GM12878 (cell line): Measurements from ENCODE around the gene ZNF860. TPM values are rescaled to one million over a fixed set of nuclear protein-coding genes. Genes with fewer than 3 reads are reported as not detected.

Experiments used
- ATAC-seq: fragments of 200-7000 bp; cut with Tn5 transposase; 3 replicates; pipeline ENCODE4 v1.9.1; 2020; ENCODE audit warnings: mild to moderate bottlenecking, moderate library complexity
- BruUV-seq: library from RNA; stranded (reverse); fragments of 400-500 nt; replicated peaks from 2 replicates; lab custom pipeline; 2021; lab: Mats Ljungman, UMichigan
- CTCF ChIA-PET: fragments of 300-600 bp; sonication (Branson Sonifier 250); formaldehyde crosslinking; extraction: SDS; loops from one replicate; lab custom pipeline; 2021; ENCODE audit warnings: inconsistent platforms; lab: Yijun Ruan, JAX
- POLR2A ChIA-PET: fragments of 350-600 bp; formaldehyde crosslinking; extraction: SDS; loops from one replicate; lab custom pipeline; 2021; ENCODE audit warnings: inconsistent platforms; lab: Charles Lee
- RAD21 ChIA-PET: fragments of 300-600 bp; sonication (Branson Sonifier 250); formaldehyde crosslinking; loops from one replicate; lab custom pipeline; 2023; ENCODE audit warnings: antibody characterized with exemption; ENCODE audit not compliant: unreplicated experiment; lab: Charles Lee
- SMC1A ChIA-PET: fragments of 300-600 bp; sonication (Branson Sonifier 250); formaldehyde crosslinking; loops from one replicate; lab custom pipeline; 2023; ENCODE audit not compliant: unreplicated experiment, uncharacterized antibody; lab: Charles Lee
- DNase-seq: peaks from one replicate; pipeline ENCODE4 v3.0.0-alpha.2; 2011; ENCODE audit warnings: low read depth, low spot score
- FAIRE-seq: peaks from 3 replicates; lab custom pipeline; 2011; peaks lifted over from hg19 to GRCh38; lab: Jason Lieb, UNC
- H2AFZ ChIP-seq: 2 replicates; pipeline ENCODE4 v1.6.0; 2011; ENCODE audit warnings: low read depth, low read length, control low read depth; ENCODE audit not compliant: control insufficient read depth
- H3K27ac ChIP-seq: 2 replicates; pipeline ENCODE4 v1.5.1; 2011; ENCODE audit warnings: control low read depth; ENCODE audit not compliant: control insufficient read depth, insufficient read depth
- H3K27me3 ChIP-seq, 2 experiments: replicated peaks in 1 of 2; 2 replicates each; pipeline versions ENCODE4 v1.6.0 to v1.6.1; 2011; ENCODE audit warnings: low read length in 1 of 2; ENCODE audit not compliant: control insufficient read depth in 2 of 2, insufficient read depth in 2 of 2
- H3K36me3 ChIP-seq, 2 experiments: 2 replicates each; pipeline ENCODE4 v1.5.1; 2011; ENCODE audit warnings: low read length in 1 of 2; ENCODE audit not compliant: control insufficient read depth in 2 of 2, insufficient read depth in 2 of 2
- H3K4me1 ChIP-seq: 2 replicates; pipeline ENCODE4 v1.6.1; 2011; ENCODE audit warnings: mild to moderate bottlenecking, low read length, moderate library complexity, mixed read lengths; ENCODE audit not compliant: control insufficient read depth, insufficient read depth
- H3K4me2 ChIP-seq: 2 replicates; pipeline ENCODE4 v1.6.0; 2011; ENCODE audit warnings: control low read depth; ENCODE audit not compliant: control insufficient read depth, insufficient read depth
- H3K4me3 ChIP-seq: fragments of 200-600 bp; sonication (generic); 2 replicates; pipeline ENCODE4 v1.5.1; 2016
- H3K79me2 ChIP-seq: 2 replicates; pipeline ENCODE4 v1.6.0; 2011; ENCODE audit warnings: low read length; ENCODE audit not compliant: control insufficient read depth, insufficient read depth
- H3K9ac ChIP-seq: 2 replicates; pipeline ENCODE4 v1.8.0; 2011; ENCODE audit warnings: low read length, control low read depth, mixed read lengths; ENCODE audit not compliant: control insufficient read depth, insufficient read depth
- H3K9me3 ChIP-seq: replicated peaks from 3 replicates; pipeline ENCODE4 v1.5.1; 2011; ENCODE audit warnings: mild to moderate bottlenecking, low read length; ENCODE audit not compliant: control insufficient read depth, insufficient read depth
- H4K20me1 ChIP-seq: 2 replicates; pipeline ENCODE4 v1.6.0; 2011; ENCODE audit not compliant: control insufficient read depth, insufficient read depth
- BMI1 ChIP-seq: fragments of 450-650 bp; IDR thresholded peaks from 2 replicates; pipeline ENCODE4 v1.6.1; 2016; ENCODE audit warnings: mild to moderate bottlenecking, moderate library complexity, borderline replicate concordance
- CHD1 ChIP-seq: IDR thresholded peaks from 2 replicates; pipeline ENCODE4 v1.6.1; 2012; ENCODE audit warnings: low read depth, low read length, improper control_type of control experiment
- CHD2 ChIP-seq: IDR thresholded peaks from 2 replicates; pipeline ENCODE4 v1.6.1; 2011; ENCODE audit warnings: low read depth, low read length, improper control_type of control experiment, borderline replicate concordance
- EGR1 ChIP-seq, 2 experiments: IDR thresholded peaks; 1 replicate in 1 of 2; 2 replicates in 1 of 2; pipeline ENCODE4 v1.6.1; 2011 to 2012; ENCODE audit warnings: low read depth in 2 of 2, low read length in 2 of 2, borderline replicate concordance in 1 of 2, mild to moderate bottlenecking in 1 of 2, moderate library complexity in 1 of 2
- MTA3 ChIP-seq: IDR thresholded peaks from 2 replicates; pipeline ENCODE4 v1.6.1; 2012; ENCODE audit warnings: low read length, inconsistent platforms, borderline replicate concordance
- NFIC ChIP-seq: IDR thresholded peaks from 2 replicates; pipeline ENCODE4 v1.6.1; 2012; ENCODE audit warnings: low read depth, mild to moderate bottlenecking, inconsistent platforms, low read length, moderate library complexity
- NRF1 ChIP-seq: conservative IDR thresholded peaks from 2 replicates; pipeline ENCODE4 v1.6.1; 2011; ENCODE audit warnings: mild to moderate bottlenecking, low read depth, low read length, improper control_type of control experiment
- PAX5 ChIP-seq: IDR thresholded peaks from 2 replicates; pipeline ENCODE4 v1.6.1; 2011; ENCODE audit warnings: low read depth, low read length, borderline replicate concordance
- RFX5 ChIP-seq: IDR thresholded peaks from 2 replicates; pipeline ENCODE4 v1.6.1; 2011; ENCODE audit warnings: low read depth, low read length, improper control_type of control experiment
- SIX5 ChIP-seq: IDR thresholded peaks from 2 replicates; pipeline ENCODE4 v1.6.1; 2011; ENCODE audit warnings: mild to moderate bottlenecking, low read depth, low read length, moderate library complexity; ENCODE audit not compliant: severe bottlenecking
- TCF7 ChIP-seq: IDR thresholded peaks from 2 replicates; pipeline ENCODE4 v1.6.1; 2014; ENCODE audit warnings: antibody characterized with exemption, borderline replicate concordance
- USF2 ChIP-seq: IDR thresholded peaks from 2 replicates; pipeline ENCODE4 v1.6.1; 2011; ENCODE audit warnings: low read depth, low read length, improper control_type of control experiment, borderline replicate concordance
- ZNF24 ChIP-seq: fragments of 450-650 bp; IDR thresholded peaks from 2 replicates; pipeline ENCODE4 v1.6.1; 2017; ENCODE audit warnings: antibody characterized with exemption, mild to moderate bottlenecking
- WGBS: methylation state at CpG from one replicate; pipeline ENCODE4 v1.1.6; 2016; ENCODE audit warnings: low lambda C conversion rate; ENCODE audit not compliant: insufficient replicate concordance, insufficient coverage; ENCODE audit errors: missing lambda C conversion rate; 5-methylcytosine and 5-hydroxymethylcytosine counted together
- in situ Hi-C: fragments of 300-500 bp; cut with MboI; formaldehyde crosslinking; loops from 9 replicates; pipeline ENCODE4 v1.14.3; 2018; ENCODE audit warnings: mixed read lengths
- intact Hi-C: fragments of 100-400 bp; cut with micrococcal nuclease; formaldehyde crosslinking; loops from one replicate; pipeline ENCODE4 v1.14.2; 2022; ENCODE audit not compliant: unreplicated experiment
- polyA plus RNA-seq, 11 experiments: library from polyadenylated mRNA; depleted of rRNA in 4 of 11; unstranded in 6 of 11; stranded (reverse) in 5 of 11; fragments of >200 nt; fragmentation: Nextera tagmentation in 4 of 11; fragmentation: Illumina TruSeq in 1 of 11; extraction: Ambion mirVana in 4 of 11; extraction: Trizol in 1 of 11; gene quantifications; 1 replicate in 1 of 11; 2 replicates in 10 of 11; pipeline versions ENCODE4 v1.2.1 to v1.2.3, GENCODE V29; 2011 to 2016; ENCODE audit warnings: inconsistent platforms in 2 of 11, missing spikeins in 2 of 11, low read depth in 1 of 11
- total RNA-seq, 4 experiments: library from RNA; depleted of rRNA in 3 of 4; stranded (reverse); fragments of >200 nt in 3 of 4; fragmentation: Illumina TruSeq in 1 of 4; extraction: Trizol in 1 of 4; gene quantifications; 2 replicates each; pipeline versions ENCODE4 v1.2.1 to v1.2.3, GENCODE V29; 2013 to 2021
- TF ChIP-seq, protein P1 (sequence below): fragments of 450-650 bp; IDR thresholded peaks from 2 replicates; pipeline ENCODE4 v1.6.1; 2016; ENCODE audit warnings: mild to moderate bottlenecking

The ZNF860 gene
- total and polyA plus RNA-seq, 10 of the 15 experiments (the other 5 are each of a cell fraction or from before 2014, with no cell fraction given): not detected

DNA sequence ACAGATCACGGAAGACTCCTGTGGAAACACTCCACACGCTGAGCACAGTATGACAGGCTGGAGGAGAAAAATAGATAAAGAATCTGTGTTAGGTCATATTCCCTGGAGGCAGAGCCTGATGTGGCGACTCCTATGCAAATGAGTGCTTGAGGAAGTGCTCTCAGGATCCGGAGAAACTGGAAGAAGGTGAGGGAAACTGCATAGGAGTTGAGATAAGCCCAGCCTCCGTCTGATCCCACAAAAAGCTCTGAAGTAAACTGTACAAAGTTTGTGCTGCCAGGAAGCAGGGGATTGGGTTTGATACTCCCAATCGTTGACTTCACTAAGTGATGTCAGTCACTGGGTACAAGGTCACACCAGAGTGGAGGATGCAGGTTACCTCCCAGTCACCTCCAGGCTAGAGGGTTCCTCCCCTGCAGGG lies 33.9 kb upstream of the ZNF860 start:
- Histone ChIP-seq H3K4me3 (no peak overlapping the region), H3K9ac (no peak overlapping the region), H3K79me2 (no peaks in the 10 kb centered on the region), H3K27me3 (peaks cover 0 to 5% of the 10 kb centered on the region in 2 experiments; a peak in 2 of 4 replicates), H3K4me2 (no peak overlapping the region), H3K4me1 (peaks cover 8% of the 10 kb centered on the region), H3K27ac (no peak overlapping the region), H3K9me3 (no peaks in the 10 kb centered on the region; the same call in 1 of the 3 replicates), H4K20me1 (no peaks in the 10 kb centered on the region; the same call in 1 of the 2 replicates), H3K36me3 (no peaks in the 10 kb centered on the region), H2AFZ (no peak overlapping the region)
- POLR2A ChIA-PET: no interaction called here
- ATAC-seq (no peak), DNase-seq (no peak), FAIRE-seq (no peak)
- WGBS: 6% methylated on average over 6 of the region's 6 CpGs
- RAD21 ChIA-PET: no interaction called here
- no TSS peak for BruUV-seq
- TF ChIP-seq NRF1 (no peak), MTA3 (no peak), RFX5 (no peak), USF2 (no peak), EGR1 (IDR thresholded peaks at IDR 0.05; ENCODE audit: borderline replicate concordance in 1 of 2, low read depth in 2 of 2, low read length in 2 of 2) (no peak), PAX5 (no peak), ZNF24 (no peak), TCF7 (no peak), CHD2 (no peak), NFIC (no peak), BMI1 (no peak), CHD1 (no peak), SIX5 (no peak)
- TF ChIP-seq, protein P1, sequence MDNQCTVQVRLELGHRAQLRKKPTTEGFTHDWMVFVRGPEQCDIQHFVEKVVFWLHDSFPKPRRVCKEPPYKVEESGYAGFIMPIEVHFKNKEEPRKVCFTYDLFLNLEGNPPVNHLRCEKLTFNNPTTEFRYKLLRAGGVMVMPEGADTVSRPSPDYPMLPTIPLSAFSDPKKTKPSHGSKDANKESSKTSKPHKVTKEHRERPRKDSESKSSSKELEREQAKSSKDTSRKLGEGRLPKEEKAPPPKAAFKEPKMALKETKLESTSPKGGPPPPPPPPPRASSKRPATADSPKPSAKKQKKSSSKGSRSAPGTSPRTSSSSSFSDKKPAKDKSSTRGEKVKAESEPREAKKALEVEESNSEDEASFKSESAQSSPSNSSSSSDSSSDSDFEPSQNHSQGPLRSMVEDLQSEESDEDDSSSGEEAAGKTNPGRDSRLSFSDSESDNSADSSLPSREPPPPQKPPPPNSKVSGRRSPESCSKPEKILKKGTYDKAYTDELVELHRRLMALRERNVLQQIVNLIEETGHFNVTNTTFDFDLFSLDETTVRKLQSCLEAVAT: no peak
- CTCF ChIA-PET: no interaction called here
- SMC1A ChIA-PET: no interaction called here
- in situ Hi-C loops: no loop called here
- intact Hi-C loops: no loop called here
